ENCODE data around the gene PIH1D1.

The PIH1D1 gene

DNA sequence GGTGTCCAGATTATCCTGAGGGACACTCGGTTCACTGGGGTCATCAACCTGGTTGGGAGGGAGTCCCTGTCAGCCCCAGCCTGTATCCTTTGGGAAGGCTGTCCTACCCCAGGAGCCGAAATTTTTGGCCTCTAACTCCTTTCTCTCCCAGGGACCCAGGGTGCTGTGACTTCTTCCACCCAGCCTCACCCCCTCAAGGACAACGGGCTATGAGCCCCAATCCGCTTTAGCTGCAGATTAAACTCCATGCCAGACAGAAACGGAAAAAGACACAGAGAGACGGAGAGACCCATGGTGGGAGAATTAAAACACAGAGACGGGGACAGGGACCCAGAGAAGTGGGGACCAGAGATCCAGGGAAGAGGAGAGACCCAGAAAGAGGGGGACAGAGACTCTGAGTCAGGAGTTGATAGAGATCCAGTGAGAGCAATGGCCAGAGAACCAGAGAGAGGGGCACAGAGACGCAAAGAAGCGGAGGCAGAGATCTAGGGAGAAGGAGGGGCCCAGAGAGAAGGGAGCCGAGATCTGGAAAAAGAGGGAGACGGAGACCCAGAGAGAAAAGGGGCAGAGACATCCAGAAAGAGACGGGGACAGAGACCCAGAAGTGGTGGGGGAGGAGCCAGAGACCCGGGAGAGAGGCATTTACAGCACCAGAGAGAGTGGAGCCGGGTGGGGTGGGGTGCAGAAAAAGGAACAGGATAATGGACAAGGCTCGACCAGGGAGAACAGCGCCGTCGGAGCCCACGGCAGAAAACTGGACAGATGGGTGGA, 11.0 kb downstream of the PIH1D1 start:
- DNase-seq (ENCODE audit: low read depth) = no peak
- H3K4me3 ChIP-seq (replicated peaks; ENCODE audit: low read depth, low read length) = no peak overlapping the region
- TF ChIP-seq, protein P1, sequence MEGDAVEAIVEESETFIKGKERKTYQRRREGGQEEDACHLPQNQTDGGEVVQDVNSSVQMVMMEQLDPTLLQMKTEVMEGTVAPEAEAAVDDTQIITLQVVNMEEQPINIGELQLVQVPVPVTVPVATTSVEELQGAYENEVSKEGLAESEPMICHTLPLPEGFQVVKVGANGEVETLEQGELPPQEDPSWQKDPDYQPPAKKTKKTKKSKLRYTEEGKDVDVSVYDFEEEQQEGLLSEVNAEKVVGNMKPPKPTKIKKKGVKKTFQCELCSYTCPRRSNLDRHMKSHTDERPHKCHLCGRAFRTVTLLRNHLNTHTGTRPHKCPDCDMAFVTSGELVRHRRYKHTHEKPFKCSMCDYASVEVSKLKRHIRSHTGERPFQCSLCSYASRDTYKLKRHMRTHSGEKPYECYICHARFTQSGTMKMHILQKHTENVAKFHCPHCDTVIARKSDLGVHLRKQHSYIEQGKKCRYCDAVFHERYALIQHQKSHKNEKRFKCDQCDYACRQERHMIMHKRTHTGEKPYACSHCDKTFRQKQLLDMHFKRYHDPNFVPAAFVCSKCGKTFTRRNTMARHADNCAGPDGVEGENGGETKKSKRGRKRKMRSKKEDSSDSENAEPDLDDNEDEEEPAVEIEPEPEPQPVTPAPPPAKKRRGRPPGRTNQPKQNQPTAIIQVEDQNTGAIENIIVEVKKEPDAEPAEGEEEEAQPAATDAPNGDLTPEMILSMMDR (IDR thresholded peaks at IDR 0.05; ENCODE audit: low read length, missing control alignments) = no peak

DNA sequence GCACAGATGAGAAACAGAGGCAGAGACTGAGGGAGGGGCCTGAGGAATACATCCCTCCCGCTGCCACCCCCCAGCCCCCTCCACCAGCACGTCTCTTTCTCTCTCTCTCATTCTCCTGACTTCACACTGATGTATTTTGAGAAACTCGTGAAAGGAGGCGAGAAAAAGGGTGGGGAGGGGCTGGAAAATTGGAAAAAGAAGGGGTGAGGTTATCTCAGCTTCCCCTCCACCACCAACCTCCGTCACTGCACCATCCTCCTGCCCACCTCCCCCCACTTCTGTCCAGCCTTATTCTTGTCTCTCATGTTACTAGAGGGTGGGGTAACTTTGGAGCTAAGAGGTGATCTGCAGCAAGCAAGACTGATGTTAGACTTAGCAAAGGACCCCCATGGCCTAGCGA, 11.8 kb downstream of the PIH1D1 start:
- no peak for DNase-seq (ENCODE audit: low read depth)
- TF ChIP-seq, protein P1 (IDR thresholded peaks at IDR 0.05; ENCODE audit: low read length, missing control alignments) = no peak
- no peak overlapping the region for H3K4me3 ChIP-seq (replicated peaks; ENCODE audit: low read depth, low read length)

DNA sequence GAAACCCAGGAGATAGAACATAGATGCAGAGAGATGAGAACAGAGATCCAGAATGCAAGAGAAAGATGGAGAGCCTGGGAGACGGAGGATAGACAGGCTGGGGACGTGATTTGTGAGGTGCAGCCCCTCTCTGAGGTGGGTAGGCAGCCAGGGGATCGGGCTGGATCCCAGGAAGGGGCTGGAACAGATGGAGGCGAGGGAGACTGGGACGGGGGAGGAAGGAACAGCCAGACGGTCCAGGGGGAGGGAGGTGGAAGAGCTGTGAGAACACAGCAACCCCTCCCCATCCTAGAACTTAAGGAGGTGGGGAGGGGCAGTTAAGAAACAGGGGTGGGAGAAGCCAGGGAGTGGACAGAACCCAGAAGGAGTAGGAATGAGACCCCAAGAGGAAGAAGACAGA, 13.4 kb downstream of the PIH1D1 start:
- H3K4me3 ChIP-seq (replicated peaks; ENCODE audit: low read depth, low read length) = no peak overlapping the region
- TF ChIP-seq, protein P1 (IDR thresholded peaks at IDR 0.05; ENCODE audit: low read length, missing control alignments) = no peak
- no peak for DNase-seq (ENCODE audit: low read depth)

DNA sequence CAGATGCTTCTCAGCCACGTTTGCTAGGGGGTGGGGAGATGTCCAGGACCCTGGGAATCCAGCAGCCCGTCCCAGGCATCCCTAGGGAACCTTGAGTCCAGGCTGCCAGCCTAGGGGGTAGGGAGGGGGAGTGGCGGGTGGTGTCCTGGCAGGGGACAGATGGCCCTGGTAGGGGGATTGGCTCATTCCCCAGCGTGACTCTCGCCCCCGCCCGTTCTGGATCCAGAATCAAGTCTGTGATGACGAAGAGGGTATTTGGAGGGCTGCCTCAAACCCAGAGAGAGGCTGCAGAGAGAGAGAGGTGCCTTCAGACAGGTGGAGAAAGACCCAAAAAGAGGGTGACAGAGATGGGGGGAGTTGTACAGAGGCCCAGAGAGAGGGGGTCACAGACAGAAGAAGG, 14.4 kb downstream of the PIH1D1 start:
- TF ChIP-seq, protein P1 (IDR thresholded peaks at IDR 0.05; ENCODE audit: low read length, missing control alignments) = no peak
- no peak overlapping the region for H3K4me3 ChIP-seq (replicated peaks; ENCODE audit: low read depth, low read length)
- no peak for DNase-seq (ENCODE audit: low read depth)

DNA sequence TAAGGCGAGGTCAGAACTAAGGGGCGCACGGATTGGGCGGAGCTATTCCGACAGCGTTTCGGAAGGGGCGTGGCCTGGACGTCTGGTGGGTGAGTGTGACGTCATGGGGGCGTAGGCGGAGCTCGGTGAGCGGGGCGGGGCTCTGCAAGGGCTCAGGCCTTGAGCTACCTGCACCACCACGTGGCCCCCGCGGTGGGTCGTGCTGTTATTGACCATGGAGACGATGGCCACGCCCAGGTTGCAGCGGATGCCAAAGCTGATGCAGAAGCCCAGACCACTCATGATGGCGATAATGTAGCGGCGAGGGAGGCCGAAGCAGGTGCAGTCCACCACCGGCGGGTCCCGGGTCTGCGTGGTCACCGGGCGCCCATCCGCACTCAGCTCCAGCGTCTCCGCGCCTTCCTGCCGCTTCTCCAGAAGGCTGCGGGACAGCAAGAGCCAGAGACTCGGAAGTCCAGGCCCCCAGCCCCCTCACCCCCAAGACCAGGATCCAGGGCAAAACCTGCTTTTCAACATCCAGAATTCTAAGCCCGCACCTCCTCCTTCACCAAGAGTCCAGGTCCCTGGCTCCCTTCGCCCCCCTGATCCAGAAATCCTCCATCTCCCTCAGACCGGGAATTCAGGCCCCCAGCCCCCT, 15.1 kb downstream of the PIH1D1 start:
- TF ChIP-seq, protein P1 (IDR thresholded peaks at IDR 0.05; ENCODE audit: low read length, missing control alignments) = no peak
- DNase-seq (ENCODE audit: low read depth) = no peak
- H3K4me3 ChIP-seq (replicated peaks; ENCODE audit: low read depth, low read length) = no peak overlapping the region

DNA sequence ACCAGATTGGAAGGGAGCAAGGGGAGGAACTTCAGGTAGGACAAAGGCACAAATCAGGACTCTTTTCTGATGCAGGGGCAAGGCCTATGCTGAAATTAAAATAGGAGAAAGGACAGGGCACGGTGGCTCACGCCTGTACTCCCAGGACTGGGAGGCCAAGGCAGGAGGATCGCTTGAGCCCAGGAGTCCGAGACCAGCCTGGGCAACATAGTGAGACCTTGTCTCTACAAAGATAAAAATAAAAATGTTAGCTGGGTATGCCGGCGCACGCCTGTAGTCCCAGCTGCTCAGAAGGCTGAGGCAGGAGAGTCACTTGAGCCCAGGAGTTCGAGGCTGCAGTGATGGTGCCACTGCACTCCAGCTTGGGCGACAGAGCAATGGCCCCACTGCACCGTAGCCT, 15.9 kb downstream of the PIH1D1 start:
- no peak overlapping the region for H3K4me3 ChIP-seq (replicated peaks; ENCODE audit: low read depth, low read length)
- DNase-seq (ENCODE audit: low read depth) = no peak
- TF ChIP-seq, protein P1 (IDR thresholded peaks at IDR 0.05; ENCODE audit: low read length, missing control alignments) = no peak
